Activated CD4-positive, CD25-positive, alpha-beta regulatory T cell treated with anti-CD3 and anti-CD28 coated beads, Interleukin-2, amount 50 U/mL, for 72 hours (primary cell): ENCODE measurements around the gene DEPDC5.

Experiments
- DNase-seq: peaks from one replicate; pipeline ENCODE4 v3.0.0; 2021

DEPDC5 gene

GRCh38 chr22:31897842-31898805 lies 144.3 kb downstream of the DEPDC5 start:
- DNase-seq, result no peak

DNA sequence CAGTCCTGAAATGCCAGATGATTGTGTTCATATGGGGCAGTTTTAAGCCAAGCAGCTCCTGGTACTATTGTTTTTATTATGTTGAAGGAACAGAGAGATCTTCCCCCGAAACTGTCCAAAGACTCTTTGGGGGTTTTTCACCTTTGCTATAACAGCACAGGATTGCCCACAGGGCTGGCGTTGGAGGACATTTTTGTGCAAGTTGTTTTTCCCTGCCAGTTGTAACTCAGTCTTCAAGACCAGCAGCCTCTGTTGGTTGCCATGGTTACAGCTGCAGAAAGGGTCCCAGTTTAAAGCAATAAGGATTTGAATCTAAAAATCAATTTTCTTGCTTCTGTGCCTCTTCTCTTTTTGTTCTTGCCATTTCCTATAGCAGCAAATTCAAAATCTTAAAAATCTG lies 145.1 kb downstream of the DEPDC5 start:
- DNase-seq, result no peak

DNA sequence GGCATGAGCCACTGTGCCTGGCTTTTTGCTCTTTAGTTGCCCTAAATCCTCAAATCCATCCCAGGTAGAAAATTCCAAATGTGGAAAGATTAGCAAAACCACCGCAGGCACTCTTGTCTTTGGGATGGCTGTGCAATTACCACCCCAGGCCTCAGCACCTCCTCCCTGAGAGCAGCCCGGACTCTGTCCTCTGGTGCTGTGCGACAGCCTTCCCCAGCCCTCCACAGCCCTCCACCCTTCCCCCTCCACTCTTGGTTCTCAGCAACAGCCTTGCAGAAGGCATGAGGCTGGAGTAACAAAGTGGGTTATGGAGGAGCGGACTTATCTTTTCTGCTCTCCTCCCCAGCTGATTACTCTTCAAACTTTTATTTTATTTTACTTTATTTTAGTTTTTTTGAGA lies 145.8 kb downstream of the DEPDC5 start:
- no peak for DNase-seq

- no peak for DNase-seq
Observed at GRCh38 chr22:31901388-31902137, 147.7 kb downstream of the DEPDC5 start.

DNA sequence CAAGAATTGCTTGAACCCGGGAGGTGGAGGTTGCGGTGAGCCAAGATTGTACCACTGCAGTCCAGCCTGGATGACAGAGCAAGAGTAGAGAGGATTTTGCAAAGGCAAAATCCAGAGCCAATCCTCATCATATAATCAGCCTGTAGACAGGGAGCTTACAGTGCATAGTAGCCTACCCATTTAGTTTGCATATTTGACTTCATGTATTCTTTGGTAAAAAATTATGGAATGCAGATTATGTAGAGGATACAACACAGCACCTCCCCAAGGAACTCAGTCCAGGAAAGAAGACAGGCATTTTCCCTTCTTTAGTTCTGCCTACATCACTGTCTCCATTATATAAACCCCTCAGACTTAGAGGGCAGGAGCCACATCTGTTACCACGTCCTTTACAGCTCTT lies 150.8 kb downstream of the DEPDC5 start:
- DNase-seq, result no peak

- DNase-seq, result no peak
Observed at GRCh38 chr22:31905356-31905755, 151.5 kb downstream of the DEPDC5 start.

DNA sequence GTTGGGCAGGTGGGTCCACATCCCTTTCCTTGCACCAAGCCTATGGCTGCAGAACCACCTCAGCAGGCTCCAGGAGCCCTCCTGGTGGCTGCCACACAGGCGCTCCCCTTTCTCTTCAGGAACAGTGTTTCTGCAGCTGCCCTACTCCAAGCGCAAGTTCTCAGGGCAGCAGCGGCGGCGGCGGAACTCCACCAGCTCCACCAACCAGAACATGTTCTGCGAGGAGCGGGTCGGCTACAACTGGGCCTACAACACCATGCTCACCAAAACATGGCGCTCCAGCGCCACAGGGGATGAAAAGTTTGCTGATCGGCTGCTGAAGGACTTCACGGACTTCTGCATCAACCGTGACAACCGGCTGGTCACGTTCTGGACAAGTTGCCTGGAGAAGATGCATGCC lies 152.3 kb downstream of the DEPDC5 start:
- no peak for DNase-seq

- no peak for DNase-seq
Observed at GRCh38 chr22:31906569-31906968, 152.8 kb downstream of the DEPDC5 start.

DNA sequence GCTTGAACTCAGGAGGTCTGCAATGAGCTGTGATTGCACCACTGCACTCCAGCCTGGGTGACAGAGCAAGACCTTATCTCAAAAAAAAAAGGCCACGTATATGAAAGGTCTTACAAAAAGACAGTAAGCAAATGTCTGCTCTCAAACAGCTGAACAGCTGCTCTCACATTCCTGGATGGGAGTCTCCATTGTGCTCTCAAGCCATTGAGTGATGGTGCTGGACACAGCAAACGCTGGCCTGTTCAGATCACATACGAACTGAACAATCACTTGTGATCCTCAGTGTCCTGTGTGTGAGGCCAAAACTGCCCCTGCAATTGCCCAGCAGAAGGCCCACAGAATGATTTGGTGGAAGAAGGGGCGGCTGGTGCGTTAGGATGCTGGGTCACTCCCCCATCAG lies 156.2 kb downstream of the DEPDC5 start:
- no peak for DNase-seq

- DNase-seq, result no peak
Observed at GRCh38 chr22:31911565-31912406, 158.0 kb downstream of the DEPDC5 start.

GRCh38 chr22:31912407-31912743 lies 158.6 kb downstream of the DEPDC5 start:
- DNase-seq, result no peak

DNA sequence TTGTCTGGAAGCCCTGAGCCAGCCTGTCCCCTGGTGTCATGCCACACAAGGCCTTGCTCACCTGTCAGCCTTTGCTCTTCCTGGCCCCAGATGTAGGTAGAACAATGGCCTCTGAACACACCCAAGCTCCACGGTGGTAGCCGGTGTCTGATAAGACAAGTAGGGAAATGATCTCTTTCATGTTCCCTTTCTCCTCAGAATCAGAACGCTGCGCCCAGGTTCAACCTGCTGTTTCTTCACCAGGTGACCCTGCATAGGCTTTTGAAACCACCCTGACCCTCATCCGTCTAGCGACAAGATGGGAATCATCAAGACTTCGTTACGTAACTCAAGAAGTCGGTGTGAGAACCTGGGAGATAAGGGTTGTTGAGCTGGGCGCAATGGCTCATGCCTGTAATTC lies 161.8 kb downstream of the DEPDC5 start:
- no peak for DNase-seq

DNA sequence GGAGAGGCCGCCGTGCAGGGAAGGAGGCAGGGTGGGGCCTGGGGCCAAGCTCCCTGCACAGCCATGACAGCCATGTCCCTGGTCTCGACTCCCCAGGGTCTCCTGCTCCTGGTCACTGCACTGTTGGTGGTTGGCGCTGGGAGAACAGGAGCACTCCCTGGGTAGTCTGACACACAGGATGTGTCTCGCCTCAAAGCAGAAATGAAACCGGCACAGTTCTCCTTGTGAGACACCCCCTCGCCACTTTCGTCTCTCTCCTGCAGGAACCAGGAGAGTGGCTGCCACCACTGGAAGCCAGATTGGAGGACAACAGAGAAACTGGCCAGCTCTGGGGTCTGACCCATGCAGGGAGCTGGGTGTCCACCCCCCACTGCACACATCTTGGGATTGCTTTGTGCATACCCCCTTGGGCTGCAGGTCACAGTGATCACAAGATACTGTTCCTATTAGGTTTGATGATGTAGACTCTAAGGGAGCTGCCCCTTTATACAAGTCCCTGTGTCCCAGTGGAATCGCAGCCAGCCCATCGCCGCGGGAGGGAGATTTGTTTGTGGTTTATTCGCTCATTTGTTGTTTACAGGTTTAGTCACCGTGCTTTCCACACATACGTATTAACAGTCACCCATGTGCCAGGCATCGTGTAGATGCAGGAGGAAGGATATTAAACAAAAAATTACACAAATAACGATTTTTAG lies 163.6 kb downstream of the DEPDC5 start:
- no peak for DNase-seq

DNA sequence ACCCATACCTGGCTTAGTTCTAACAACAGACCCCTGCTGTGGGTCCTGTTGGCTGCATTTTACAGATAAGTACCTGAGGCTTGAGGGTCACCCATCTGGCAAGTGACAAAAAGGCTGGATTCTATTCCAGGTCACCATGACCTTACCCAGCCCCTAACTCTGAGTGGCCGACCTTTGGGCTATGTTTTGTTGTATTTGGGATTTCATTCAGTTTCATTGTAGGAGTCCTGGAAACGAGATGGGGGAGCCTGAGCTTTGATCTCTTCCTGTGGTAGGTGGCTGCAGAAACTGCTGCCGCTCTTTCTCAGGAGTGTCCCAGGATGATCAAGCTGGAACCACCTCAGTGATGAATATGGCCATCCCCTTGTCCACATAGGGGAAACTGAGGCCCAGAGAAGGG lies 165.9 kb downstream of the DEPDC5 start:
- no peak for DNase-seq

GRCh38 chr22:31920306-31920705 lies 166.5 kb downstream of the DEPDC5 start:
- no peak for DNase-seq

DNA sequence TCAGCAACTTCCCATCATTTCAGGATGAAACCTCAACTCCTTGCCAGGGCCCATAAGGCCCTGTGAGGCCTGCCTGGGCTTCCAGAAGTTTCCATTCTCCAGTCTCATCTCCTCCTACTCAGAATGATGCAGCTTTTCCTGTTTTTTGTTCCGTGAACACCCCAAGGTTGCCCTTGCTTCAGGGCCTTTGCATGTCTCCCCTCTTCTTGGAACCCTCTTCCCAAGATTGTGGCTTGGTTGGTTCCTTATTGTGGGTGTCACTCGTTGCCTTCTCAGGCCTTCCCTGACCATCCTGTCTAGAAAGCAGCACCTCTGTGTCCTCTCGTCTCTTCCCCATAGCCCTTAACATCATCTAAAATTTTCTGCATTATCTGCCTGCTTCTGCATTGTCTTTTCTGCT lies 167.3 kb downstream of the DEPDC5 start:
- DNase-seq, result no peak

- DNase-seq, result no peak
Observed at GRCh38 chr22:31922534-31922933, 168.7 kb downstream of the DEPDC5 start.

DNA sequence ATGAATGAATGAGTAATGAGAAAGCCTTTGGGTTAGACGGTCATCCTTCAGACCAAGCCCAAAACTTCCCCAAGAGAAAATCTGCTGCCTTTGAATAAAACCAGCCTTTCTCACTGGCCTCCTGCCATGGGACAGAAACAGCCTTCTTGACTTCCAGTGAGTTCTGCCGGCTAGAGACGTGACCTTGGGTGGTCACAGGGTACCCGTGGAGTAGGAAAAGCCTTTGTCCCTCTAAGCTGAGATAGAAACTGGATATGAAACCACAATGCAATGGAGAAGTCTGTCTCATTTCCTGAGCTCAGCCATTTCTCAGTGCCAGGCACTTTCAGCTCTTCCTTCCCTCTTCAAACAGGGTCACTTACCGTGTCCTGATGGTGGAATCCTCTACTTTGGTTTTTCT lies 169.3 kb downstream of the DEPDC5 start:
- DNase-seq, result no peak

DNA sequence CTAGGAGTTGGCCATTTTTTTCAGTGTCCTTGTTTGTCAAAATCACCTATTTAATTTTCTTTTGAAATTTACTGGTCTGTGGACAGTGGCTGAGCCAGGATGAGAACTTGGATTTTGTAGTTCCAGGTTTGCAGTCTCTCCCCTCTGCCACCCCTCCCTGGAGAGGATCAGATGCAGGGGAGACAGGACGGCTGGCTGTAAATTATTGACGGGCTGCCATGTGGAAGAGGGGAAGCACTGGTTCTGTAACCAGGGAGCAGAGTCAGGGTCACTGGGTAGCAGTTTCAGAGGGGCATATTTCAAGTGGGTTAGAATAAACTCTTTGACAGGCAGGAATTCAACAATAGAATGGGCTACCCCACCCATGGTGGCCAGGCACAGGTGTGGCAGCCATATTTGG lies 169.9 kb downstream of the DEPDC5 start:
- DNase-seq, result no peak

DNA sequence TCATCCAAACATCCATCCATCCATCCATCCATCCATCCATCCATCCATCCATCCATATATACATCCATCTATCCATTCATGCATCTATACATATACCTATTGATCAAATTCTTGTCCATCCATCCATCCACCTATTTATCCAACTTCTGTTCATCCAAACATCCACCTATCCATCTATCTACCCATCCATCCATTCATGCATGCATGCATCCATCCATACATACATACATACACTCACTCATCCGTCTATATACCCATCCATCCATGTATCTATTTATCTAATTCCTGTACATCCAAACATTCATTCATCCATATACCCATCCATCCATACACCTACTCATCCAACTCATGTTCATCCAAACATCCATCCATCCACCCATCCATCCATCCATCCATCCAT lies 171.2 kb downstream of the DEPDC5 start:
- DNase-seq, result no peak

- no peak for DNase-seq
Observed at GRCh38 chr22:31926024-31926423, 172.2 kb downstream of the DEPDC5 start.

- DNase-seq, result no peak
Observed at GRCh38 chr22:31926969-31927368, 173.2 kb downstream of the DEPDC5 start.

GRCh38 chr22:31927562-31927961 lies 173.7 kb downstream of the DEPDC5 start:
- DNase-seq, result no peak
